ENCODE results near the gene EP400. TPM values are rescaled to one million over a fixed set of nuclear protein-coding genes. Genes with fewer than 3 reads are reported as not detected.
"Not testable (repeated sequence)": the region's sequence is repeated elsewhere in the genome, so short reads cannot be mapped to it uniquely, and the experiment has no call there.

Gene EP400
- total RNA-seq, 2 experiments from 2014 or later: 45.6 to 46.1 TPM

DNA sequence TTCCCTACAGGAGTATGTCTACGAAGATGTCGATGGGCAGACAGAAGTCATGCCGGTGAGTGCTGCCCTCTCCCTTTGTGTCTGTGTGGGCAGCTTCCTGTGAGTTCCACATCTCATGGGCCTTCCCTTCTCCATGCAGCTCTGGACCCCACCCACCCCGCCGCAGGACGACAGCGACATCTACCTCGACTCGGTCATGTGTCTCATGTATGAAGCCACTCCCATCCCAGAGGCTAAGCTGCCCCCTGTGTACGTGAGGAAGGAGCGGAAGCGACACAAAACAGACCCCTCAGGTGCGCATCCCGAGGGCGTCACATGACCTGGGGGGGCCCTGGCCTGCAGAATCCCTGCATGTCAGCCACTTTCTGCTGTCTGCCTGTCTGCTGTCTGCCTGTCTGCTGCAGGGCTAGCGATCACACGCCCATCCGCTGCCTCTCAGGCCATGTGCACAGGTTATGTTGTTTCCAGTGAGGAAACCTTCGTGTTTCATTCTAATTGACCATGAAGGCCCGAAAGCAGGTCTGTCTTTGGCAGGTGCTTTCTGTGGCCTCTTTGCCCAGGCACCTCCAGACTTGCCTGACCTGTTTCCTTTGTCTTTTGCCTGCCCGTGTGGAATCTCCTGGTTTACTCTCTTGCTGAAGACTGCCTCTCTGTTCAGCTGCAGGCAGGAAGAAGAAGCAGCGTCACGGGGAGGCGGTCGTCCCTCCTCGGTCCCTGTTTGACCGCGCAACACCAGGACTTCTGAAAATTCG, 95.1 kb downstream of the EP400 start:
- H3K36me3 Mint-ChIP-seq (ENCODE audit: low read depth): peaks cover 27% of the 10 kb centered on the region
- no peaks in the 10 kb centered on the region for H3K9me3 Mint-ChIP-seq
- no peak for ATAC-seq
- no peak overlapping the region for H3K27ac Mint-ChIP-seq
- intact Hi-C loops (cut with micrococcal nuclease): no loop called here
- no peak overlapping the region for H3K4me3 Mint-ChIP-seq
- no peaks in the 10 kb centered on the region for H3K27me3 Mint-ChIP-seq
- no peak for DNase-seq
- CTCF ChIA-PET: interaction anchor here (1.5 kb wide), 1 partner anchor 12 kb away, joined by 3 read pairs; no protein-coding TSS in a partner anchor
- TF ChIP-seq, protein P1, sequence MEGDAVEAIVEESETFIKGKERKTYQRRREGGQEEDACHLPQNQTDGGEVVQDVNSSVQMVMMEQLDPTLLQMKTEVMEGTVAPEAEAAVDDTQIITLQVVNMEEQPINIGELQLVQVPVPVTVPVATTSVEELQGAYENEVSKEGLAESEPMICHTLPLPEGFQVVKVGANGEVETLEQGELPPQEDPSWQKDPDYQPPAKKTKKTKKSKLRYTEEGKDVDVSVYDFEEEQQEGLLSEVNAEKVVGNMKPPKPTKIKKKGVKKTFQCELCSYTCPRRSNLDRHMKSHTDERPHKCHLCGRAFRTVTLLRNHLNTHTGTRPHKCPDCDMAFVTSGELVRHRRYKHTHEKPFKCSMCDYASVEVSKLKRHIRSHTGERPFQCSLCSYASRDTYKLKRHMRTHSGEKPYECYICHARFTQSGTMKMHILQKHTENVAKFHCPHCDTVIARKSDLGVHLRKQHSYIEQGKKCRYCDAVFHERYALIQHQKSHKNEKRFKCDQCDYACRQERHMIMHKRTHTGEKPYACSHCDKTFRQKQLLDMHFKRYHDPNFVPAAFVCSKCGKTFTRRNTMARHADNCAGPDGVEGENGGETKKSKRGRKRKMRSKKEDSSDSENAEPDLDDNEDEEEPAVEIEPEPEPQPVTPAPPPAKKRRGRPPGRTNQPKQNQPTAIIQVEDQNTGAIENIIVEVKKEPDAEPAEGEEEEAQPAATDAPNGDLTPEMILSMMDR (IDR thresholded peaks at IDR 0.05): no peak
- H3K4me1 Mint-ChIP-seq (ENCODE audit: low read depth): peaks cover 3% of the 10 kb centered on the region
- POLR2A ChIA-PET: no interaction called here

DNA sequence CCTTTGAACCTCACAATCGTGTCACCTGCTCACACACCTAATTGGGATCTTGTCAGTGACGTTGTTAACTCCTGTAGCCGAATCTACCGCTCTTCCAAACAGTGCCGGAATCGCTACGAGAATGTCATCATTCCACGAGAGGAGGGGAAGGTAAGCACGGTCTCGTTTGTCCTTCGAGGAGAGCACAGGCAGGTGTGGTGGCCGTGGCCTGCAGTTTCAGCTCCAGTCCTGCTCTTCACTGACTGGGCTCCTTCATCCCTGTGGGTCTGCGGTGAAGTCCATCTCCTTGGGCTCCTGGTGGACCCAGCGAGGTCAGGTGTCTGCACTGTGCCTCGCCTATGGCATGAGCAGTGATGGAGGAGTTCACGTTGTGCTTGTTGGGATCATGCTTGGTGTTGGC, 96.0 kb downstream of the EP400 start:
- ATAC-seq (no peak), DNase-seq (no peak)
- Mint-ChIP-seq H3K36me3 (ENCODE audit: low read depth) (peaks cover 37% of the 10 kb centered on the region), H3K27ac (no peak overlapping the region), H3K9me3 (no peaks in the 10 kb centered on the region), H3K27me3 (no peaks in the 10 kb centered on the region), H3K4me3 (no peak overlapping the region), H3K4me1 (ENCODE audit: low read depth) (peaks cover 3% of the 10 kb centered on the region)
- ChIA-PET POLR2A (no interaction called here), CTCF (no interaction called here)
- intact Hi-C loops (cut with micrococcal nuclease): no loop called here
- TF ChIP-seq, protein P1 (IDR thresholded peaks at IDR 0.05): no peak

DNA sequence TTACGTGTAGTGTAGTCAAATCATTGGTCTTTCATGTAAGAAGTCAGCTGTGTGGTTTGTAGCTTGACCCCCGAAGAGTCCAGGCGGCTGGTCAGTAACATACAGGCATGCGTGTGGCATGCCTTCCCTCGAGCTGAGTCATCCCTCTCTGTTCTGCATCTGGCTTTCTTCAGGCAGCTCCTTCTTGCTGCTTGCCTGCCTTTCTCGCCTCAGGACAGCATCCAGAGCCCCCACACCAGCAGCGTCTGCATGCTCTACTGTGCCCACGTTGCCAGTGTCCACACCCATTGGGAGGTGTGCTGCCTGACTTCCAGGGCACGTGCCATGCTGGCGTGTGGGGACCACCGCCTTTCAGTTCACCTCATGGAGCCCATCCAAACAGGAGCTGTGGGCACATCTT, 96.8 kb downstream of the EP400 start:
- Mint-ChIP-seq H3K27ac (no peak overlapping the region), H3K9me3 (no peaks in the 10 kb centered on the region), H3K36me3 (ENCODE audit: low read depth) (peaks cover 41% of the 10 kb centered on the region), H3K4me1 (ENCODE audit: low read depth) (peaks cover under 1% of the 10 kb centered on the region), H3K4me3 (no peak overlapping the region), H3K27me3 (no peaks in the 10 kb centered on the region)
- ChIA-PET POLR2A (no interaction called here), CTCF (no interaction called here)
- DNase-seq (no peak), ATAC-seq (no peak)
- TF ChIP-seq, protein P1 (IDR thresholded peaks at IDR 0.05): no peak
- intact Hi-C loops (cut with micrococcal nuclease): no loop called here

DNA sequence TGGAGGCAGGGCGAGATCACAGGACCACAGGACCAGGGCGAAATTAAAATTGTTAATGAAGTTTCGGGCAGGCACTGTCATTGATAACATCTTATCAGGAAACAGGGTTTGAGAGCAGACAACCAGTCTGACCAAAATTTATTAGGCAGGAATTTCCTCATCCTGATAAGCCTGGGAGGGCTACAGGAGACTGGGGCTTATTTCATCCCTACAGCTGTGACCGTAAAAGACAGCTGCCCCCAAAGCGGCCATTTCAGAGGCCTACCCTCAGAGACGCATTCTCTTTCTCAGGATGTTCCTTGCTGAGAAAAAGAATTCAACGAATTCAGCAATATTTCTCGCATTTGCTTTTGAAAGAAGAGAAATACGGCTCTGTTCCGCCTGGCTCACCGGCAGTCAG, 97.9 kb downstream of the EP400 start:
- ATAC-seq; H3K27ac Mint-ChIP-seq; POLR2A ChIA-PET; DNase-seq; CTCF ChIA-PET; H3K4me1 Mint-ChIP-seq (ENCODE audit: low read depth); H3K9me3 Mint-ChIP-seq; H3K27me3 Mint-ChIP-seq; H3K4me3 Mint-ChIP-seq; intact Hi-C loops (cut with micrococcal nuclease): not testable (repeated sequence)
- peaks cover 45% of the 10 kb centered on the region for H3K36me3 Mint-ChIP-seq (ENCODE audit: low read depth)

DNA sequence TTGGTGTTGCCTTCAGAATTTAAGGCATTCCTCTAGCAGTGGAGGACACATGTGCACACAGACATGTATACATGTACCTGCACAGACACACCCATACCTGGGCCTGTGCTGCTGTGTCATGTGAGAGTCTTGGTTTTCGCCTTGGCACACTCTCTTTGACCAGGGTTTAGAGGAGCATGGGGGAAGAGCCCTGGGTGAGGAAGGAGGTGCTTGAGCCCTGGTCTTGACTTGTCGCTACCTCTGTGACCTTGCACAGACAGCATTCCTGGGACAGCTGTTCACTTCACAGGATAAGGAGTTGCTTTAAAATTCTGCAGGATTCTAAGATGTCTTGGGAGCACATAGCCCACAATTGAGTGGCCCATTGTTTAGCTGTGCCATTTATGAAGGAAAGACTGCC, 99.7 kb downstream of the EP400 start:
- no peaks in the 10 kb centered on the region for H3K9me3 Mint-ChIP-seq
- TF ChIP-seq, protein P1 (IDR thresholded peaks at IDR 0.05): no peak
- ATAC-seq: no peak
- no peaks in the 10 kb centered on the region for H3K27me3 Mint-ChIP-seq
- CTCF ChIA-PET: no interaction called here
- H3K4me1 Mint-ChIP-seq (ENCODE audit: low read depth): no peaks in the 10 kb centered on the region
- peaks cover 54% of the 10 kb centered on the region for H3K36me3 Mint-ChIP-seq (ENCODE audit: low read depth)
- POLR2A ChIA-PET: no interaction called here
- no peak overlapping the region for H3K4me3 Mint-ChIP-seq
- intact Hi-C loops (cut with micrococcal nuclease): no loop called here
- no peak overlapping the region for H3K27ac Mint-ChIP-seq
- DNase-seq: no peak
